Caco-2 (cell line): ENCODE data around the gene TMEM9. TPM values are rescaled to one million over a fixed set of nuclear protein-coding genes. Genes with fewer than 3 reads are reported as not detected.

Experiments
- BruUV-seq: library from RNA; stranded (reverse); fragments of 400-500 nt; replicated peaks from 2 replicates; lab custom pipeline; 2021; lab: Mats Ljungman, UMichigan
- CTCF ChIA-PET: fragments of 300-600 bp; sonication (Branson Sonifier 250); formaldehyde crosslinking; loops from one replicate; lab custom pipeline; 2022; ENCODE audit warnings: antibody characterized with exemption; lab: Charles Lee
- POLR2A ChIA-PET: fragments of 300-600 bp; sonication (Branson Sonifier 250); formaldehyde crosslinking; loops from one replicate; lab custom pipeline; 2022; ENCODE audit warnings: antibody characterized with exemption; lab: Charles Lee
- DNase-seq, 2 experiments: peaks; one replicate each; pipeline versions ENCODE4 v3.0.0 to v3.0.0-alpha.2; 2020 to 2022
- H3K27me3 ChIP-seq: replicated peaks from 2 replicates; pipeline ENCODE4 v1.6.0; 2011; ENCODE audit warnings: low read length; ENCODE audit not compliant: control insufficient read depth, insufficient read depth
- H3K36me3 ChIP-seq: 2 replicates; pipeline ENCODE4 v1.5.1; 2011; ENCODE audit warnings: low read length; ENCODE audit not compliant: control insufficient read depth, insufficient read depth
- H3K4me1 ChIP-seq: fragments of 250-450 bp; sonication (Bioruptor Pico); 2 replicates; pipeline ENCODE4 v1.5.1; 2020; ENCODE audit warnings: mild to moderate bottlenecking
- H3K4me3 ChIP-seq: 2 replicates; pipeline ENCODE4 v1.5.1; 2011; ENCODE audit warnings: low read depth, mild to moderate bottlenecking, control low read depth, low read length
- H3K9me3 ChIP-seq: fragments of 250-450 bp; sonication (Bioruptor Pico); 2 replicates; pipeline ENCODE4 v1.5.1; 2020; ENCODE audit warnings: mild to moderate bottlenecking, moderate library complexity
- H3K27ac Mint-ChIP-seq: one replicate; pipeline ENCODE4 v1.8.0; 2022; ENCODE audit warnings: mixed read lengths; ENCODE audit not compliant: unreplicated experiment
- H3K27me3 Mint-ChIP-seq: one replicate; pipeline ENCODE4 v1.8.0; 2022; ENCODE audit warnings: mixed read lengths; ENCODE audit not compliant: insufficient read depth, unreplicated experiment
- H3K36me3 Mint-ChIP-seq: one replicate; pipeline ENCODE4 v1.8.0; 2022; ENCODE audit warnings: mild to moderate bottlenecking, mixed read lengths; ENCODE audit not compliant: insufficient read depth, unreplicated experiment
- H3K4me1 Mint-ChIP-seq: one replicate; pipeline ENCODE4 v1.8.0; 2022; ENCODE audit warnings: low read depth, mixed read lengths; ENCODE audit not compliant: unreplicated experiment
- H3K4me3 Mint-ChIP-seq: one replicate; pipeline ENCODE4 v1.8.0; 2022; ENCODE audit warnings: mild to moderate bottlenecking, moderate library complexity, mixed read lengths; ENCODE audit not compliant: unreplicated experiment
- H3K9me3 Mint-ChIP-seq: one replicate; pipeline ENCODE4 v1.8.0; 2022; ENCODE audit warnings: mixed read lengths; ENCODE audit not compliant: unreplicated experiment
- intact Hi-C: fragments of 100-400 bp; cut with micrococcal nuclease; formaldehyde crosslinking; loops from one replicate; pipeline ENCODE4 v1.10.0; 2022; ENCODE audit not compliant: unreplicated experiment
- total RNA-seq: library from RNA; stranded (reverse); gene quantifications from 2 replicates; pipeline ENCODE4 v1.2.3, GENCODE V29; 2022
- TF ChIP-seq, protein P1 (sequence below), 2 experiments: fragments of 200-600 bp in 1 of 2; IDR thresholded peaks; 1 replicate in 1 of 2; 2 replicates in 1 of 2; pipeline versions ENCODE4 v1.5.1 to v1.8.0; 2011 to 2022; ENCODE audit warnings: antibody characterized with exemption in 1 of 2, control low read depth in 1 of 2, inconsistent platforms in 1 of 2, low read depth in 1 of 2, low read length in 1 of 2, mild to moderate bottlenecking in 1 of 2, moderate library complexity in 1 of 2; ENCODE audit not compliant: insufficient read depth in 1 of 2, severe bottlenecking in 1 of 2, unreplicated experiment in 1 of 2

TMEM9 gene
- total RNA-seq, 1 experiment from 2014 or later: 125 TPM

DNA sequence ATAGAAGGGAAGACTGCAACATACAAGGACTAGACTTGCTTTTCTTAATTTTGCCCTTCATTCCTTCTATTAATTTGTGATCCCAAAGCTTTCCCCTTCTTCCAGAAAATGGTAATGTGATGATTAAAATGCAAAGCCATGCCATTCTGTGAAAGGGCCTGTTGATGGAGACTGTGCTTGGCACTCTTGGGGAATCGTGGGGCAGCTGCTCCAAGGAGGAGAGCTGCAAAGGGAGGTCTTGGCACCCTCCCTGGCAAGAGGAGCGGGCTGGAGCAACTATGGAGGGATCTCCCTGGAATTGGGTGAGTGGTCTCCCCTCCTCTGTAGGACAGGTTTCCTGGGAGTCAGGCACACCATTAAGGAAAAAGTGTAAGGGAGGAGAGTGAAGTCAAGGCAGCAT, 58.7 kb downstream of the TMEM9 start:
- intact Hi-C loops: no loop called here
- no peaks in the 10 kb centered on the region for H3K9me3 ChIP-seq
- Mint-ChIP-seq H3K27ac (no peak overlapping the region), H3K27me3 (peaks cover 6% of the 10 kb centered on the region), H3K36me3 (no peaks in the 10 kb centered on the region), H3K9me3 (no peaks in the 10 kb centered on the region), H3K4me1 (no peaks in the 10 kb centered on the region), H3K4me3 (no peak overlapping the region)
- CTCF ChIA-PET: no interaction called here
- no peaks in the 10 kb centered on the region for H3K27me3 ChIP-seq
- no peak overlapping the region for H3K4me3 ChIP-seq
- POLR2A ChIA-PET: interaction anchor here (1.2 kb wide), 1 partner anchor 9 kb away, joined by 3 read pairs; no protein-coding TSS in a partner anchor
- H3K4me1 ChIP-seq: no peaks in the 10 kb centered on the region
- DNase-seq: no peak
- no peaks in the 10 kb centered on the region for H3K36me3 ChIP-seq
- no TSS peak for BruUV-seq
- TF ChIP-seq, protein P1, sequence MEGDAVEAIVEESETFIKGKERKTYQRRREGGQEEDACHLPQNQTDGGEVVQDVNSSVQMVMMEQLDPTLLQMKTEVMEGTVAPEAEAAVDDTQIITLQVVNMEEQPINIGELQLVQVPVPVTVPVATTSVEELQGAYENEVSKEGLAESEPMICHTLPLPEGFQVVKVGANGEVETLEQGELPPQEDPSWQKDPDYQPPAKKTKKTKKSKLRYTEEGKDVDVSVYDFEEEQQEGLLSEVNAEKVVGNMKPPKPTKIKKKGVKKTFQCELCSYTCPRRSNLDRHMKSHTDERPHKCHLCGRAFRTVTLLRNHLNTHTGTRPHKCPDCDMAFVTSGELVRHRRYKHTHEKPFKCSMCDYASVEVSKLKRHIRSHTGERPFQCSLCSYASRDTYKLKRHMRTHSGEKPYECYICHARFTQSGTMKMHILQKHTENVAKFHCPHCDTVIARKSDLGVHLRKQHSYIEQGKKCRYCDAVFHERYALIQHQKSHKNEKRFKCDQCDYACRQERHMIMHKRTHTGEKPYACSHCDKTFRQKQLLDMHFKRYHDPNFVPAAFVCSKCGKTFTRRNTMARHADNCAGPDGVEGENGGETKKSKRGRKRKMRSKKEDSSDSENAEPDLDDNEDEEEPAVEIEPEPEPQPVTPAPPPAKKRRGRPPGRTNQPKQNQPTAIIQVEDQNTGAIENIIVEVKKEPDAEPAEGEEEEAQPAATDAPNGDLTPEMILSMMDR (IDR thresholded peaks at IDR 0.05; ENCODE audit: insufficient read depth in 1 of 2, low read depth in 1 of 2, low read length in 1 of 2, severe bottlenecking in 1 of 2, unreplicated experiment in 1 of 2): no peak

DNA sequence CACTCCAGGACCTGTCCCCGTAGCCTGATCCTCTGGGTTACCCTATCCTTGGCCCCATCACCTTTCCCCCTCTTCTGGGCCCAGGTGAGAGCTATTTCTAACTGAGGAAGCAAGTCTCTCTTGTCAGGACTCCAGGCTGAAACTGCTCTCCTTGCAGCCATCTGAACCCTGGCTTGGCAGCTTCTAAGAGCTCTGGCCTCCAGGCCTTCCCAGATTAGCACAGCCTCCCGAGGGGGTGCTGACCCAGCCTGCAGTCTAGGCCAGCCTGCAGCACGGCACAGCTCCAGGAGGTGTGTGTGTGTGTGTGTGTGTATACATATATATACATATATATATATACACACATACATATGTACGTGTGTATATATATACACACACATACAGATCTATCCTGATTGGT, 59.4 kb downstream of the TMEM9 start:
- no TSS peak for BruUV-seq
- Mint-ChIP-seq H3K27ac (no peak overlapping the region), H3K9me3 (no peaks in the 10 kb centered on the region), H3K4me3 (no peak overlapping the region), H3K36me3 (no peaks in the 10 kb centered on the region), H3K27me3 (peaks cover 6% of the 10 kb centered on the region), H3K4me1 (no peaks in the 10 kb centered on the region)
- CTCF ChIA-PET: no interaction called here
- Histone ChIP-seq H3K9me3 (no peaks in the 10 kb centered on the region), H3K4me1 (no peaks in the 10 kb centered on the region), H3K4me3 (no peak overlapping the region), H3K36me3 (no peaks in the 10 kb centered on the region), H3K27me3 (no peaks in the 10 kb centered on the region)
- POLR2A ChIA-PET: no interaction called here
- no peak for DNase-seq
- TF ChIP-seq, protein P1 (IDR thresholded peaks at IDR 0.05; ENCODE audit: insufficient read depth in 1 of 2, low read depth in 1 of 2, low read length in 1 of 2, severe bottlenecking in 1 of 2, unreplicated experiment in 1 of 2): no peak
- intact Hi-C loops: no loop called here

GRCh38 chr1:201093962-201094361, 60.3 kb downstream of the TMEM9 start:
- H3K9me3 ChIP-seq: no peaks in the 10 kb centered on the region
- H3K9me3 Mint-ChIP-seq: no peaks in the 10 kb centered on the region
- BruUV-seq: no TSS peak
- no peaks in the 10 kb centered on the region for H3K36me3 Mint-ChIP-seq
- H3K27me3 Mint-ChIP-seq: peaks cover 6% of the 10 kb centered on the region
- ChIA-PET CTCF (no interaction called here), POLR2A (no interaction called here)
- TF ChIP-seq, protein P1 (IDR thresholded peaks at IDR 0.05; ENCODE audit: insufficient read depth in 1 of 2, low read depth in 1 of 2, low read length in 1 of 2, severe bottlenecking in 1 of 2, unreplicated experiment in 1 of 2): no peak
- intact Hi-C loops: no loop called here
- no peak for DNase-seq
- H3K4me1 ChIP-seq: no peaks in the 10 kb centered on the region
- no peaks in the 10 kb centered on the region for H3K4me1 Mint-ChIP-seq
- no peaks in the 10 kb centered on the region for H3K36me3 ChIP-seq
- H3K4me3 Mint-ChIP-seq: no peak overlapping the region
- no peak overlapping the region for H3K27ac Mint-ChIP-seq
- no peak overlapping the region for H3K4me3 ChIP-seq
- no peaks in the 10 kb centered on the region for H3K27me3 ChIP-seq
